ENCODE data around the gene HABP4. TPM values are rescaled to one million over a fixed set of nuclear protein-coding genes. Genes with fewer than 3 reads are reported as not detected.

HABP4 gene
- total RNA-seq = 10 to 100 TPM in 2 of 4 donors, 1 to 10 TPM in 2; 6.3 to 13.4 (median 10.2) TPM

GRCh38 chr9:96449845-96450612 is at the start of gene HABP4:
Gene HABP4 (plus strand): TSS chr9:96450169. CDS start chr9:96450280, 111 bp downstream.
- intact Hi-C loops (cut with DNase I; ENCODE audit: low total_unique reads) = no loop called here
- TF ChIP-seq CTCF (IDR thresholded peaks at IDR 0.05) = no peak
- TF ChIP-seq POLR2A (IDR thresholded peaks at IDR 0.05) = peak in 1 of 2 donors; percentile 41
- 0 to 1% methylated on average over 41 to 50 of the region's 108 CpGs for WGBS, 2 donors

GRCh38 chr9:96408409-96409280 is 41.3 kb upstream of the HABP4 start:
- DNase-seq (ENCODE audit: low spot score in 2 of 2) = no peak
- 75 to 77% methylated on average over 9 of the region's 9 CpGs for WGBS, 2 donors
- intact Hi-C loops (cut with DNase I; ENCODE audit: low total_unique reads) = no loop called here
- no peak overlapping the region for H3K4me3 ChIP-seq (ENCODE audit: low read depth, poor library complexity, severe bottlenecking)
- TF ChIP-seq CTCF (IDR thresholded peaks at IDR 0.05) (no peak), POLR2A (IDR thresholded peaks at IDR 0.05) (no peak)

More at GRCh38 chr9:96449845-96450612, at the start of gene HABP4:
- peak within 1 kb of the TSS; percentile 51 for H3K4me3 ChIP-seq (ENCODE audit: low read depth, poor library complexity, severe bottlenecking)
- peak; percentile 96 to 99 for DNase-seq (ENCODE audit: low spot score in 2 of 2)

- intact Hi-C loops (cut with DNase I; ENCODE audit: low total_unique reads) = no loop called here
- DNase-seq (ENCODE audit: low spot score in 2 of 2) = no peak
- 87 to 92% methylated on average over 5 of the region's 5 CpGs for WGBS, 2 donors
- H3K4me3 ChIP-seq (ENCODE audit: low read depth, poor library complexity, severe bottlenecking) = no peak overlapping the region
- TF ChIP-seq POLR2A (IDR thresholded peaks at IDR 0.05) = no peak
- no peak for TF ChIP-seq CTCF (IDR thresholded peaks at IDR 0.05)
These were observed 38.7 kb upstream of the HABP4 start for GRCh38 chr9:96411129-96411838.

GRCh38 chr9:96412174-96412913 is 37.6 kb upstream of the HABP4 start:
- DNase-seq (ENCODE audit: low spot score in 2 of 2) = no peak
- whole genome bisulfite sequencing, 2 donors = 86 to 89% methylated on average over 8 of the region's 8 CpGs
- intact Hi-C loops (cut with DNase I; ENCODE audit: low total_unique reads) = no loop called here

More at GRCh38 chr9:96412174-96412913, 37.6 kb upstream of the HABP4 start:
- no peak overlapping the region for H3K4me3 ChIP-seq (ENCODE audit: low read depth, poor library complexity, severe bottlenecking)
- TF ChIP-seq POLR2A (IDR thresholded peaks at IDR 0.05) (no peak), CTCF (IDR thresholded peaks at IDR 0.05) (no peak)
